HG02840 (cell line): ENCODE measurements around the gene EPS15.
"Not testable (repeated sequence)": the region's sequence is repeated elsewhere in the genome, so short reads cannot be mapped to it uniquely, and the experiment has no call there.

Experiments
- ATAC-seq: cut with Tn5 transposase; IDR thresholded peaks from one replicate; pipeline ENCODE4 v1.9.1; 2021; ENCODE audit warnings: mild to moderate bottlenecking, moderate library complexity, moderate number of reproducible peaks; ENCODE audit not compliant: unreplicated experiment, low FRiP score

Gene EPS15

DNA sequence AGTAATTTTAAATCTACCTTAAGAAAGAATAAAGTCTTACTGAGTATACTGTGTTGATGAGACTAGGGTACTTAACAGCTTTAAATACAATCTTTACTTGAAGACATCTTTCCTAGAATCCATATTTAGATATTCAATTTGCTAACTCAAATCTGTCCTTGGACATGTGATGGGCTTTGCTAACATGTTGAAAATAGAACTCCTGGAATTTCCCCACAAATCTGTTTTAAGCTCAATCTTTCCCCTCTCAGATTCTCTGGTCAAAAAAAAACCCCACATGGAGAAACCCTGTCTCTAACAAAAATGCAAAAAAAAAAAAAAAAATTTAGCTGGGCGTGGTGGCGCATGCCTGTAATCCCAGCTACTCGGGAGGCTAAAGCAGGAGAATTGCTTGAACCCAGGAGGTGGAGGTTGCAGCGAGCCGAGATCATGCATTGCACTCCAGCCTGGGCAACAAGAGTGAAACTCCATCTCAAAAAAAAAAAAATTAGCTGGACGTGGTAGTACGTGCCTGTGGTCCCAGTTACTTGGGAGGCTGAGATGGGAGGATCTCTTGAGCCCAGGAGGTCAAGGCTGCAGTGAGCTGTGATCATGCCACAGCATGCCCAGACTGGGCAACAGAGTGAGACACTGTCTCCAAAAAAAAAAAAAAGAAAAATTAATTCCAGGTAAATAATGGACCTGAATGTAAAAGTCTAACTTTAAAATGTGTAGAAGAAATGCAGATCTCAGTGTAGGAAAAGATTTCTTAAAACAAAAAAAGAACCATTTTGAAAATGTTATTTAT lies 109.1 kb downstream of the EPS15 start:
- ATAC-seq, result not testable (repeated sequence)

DNA sequence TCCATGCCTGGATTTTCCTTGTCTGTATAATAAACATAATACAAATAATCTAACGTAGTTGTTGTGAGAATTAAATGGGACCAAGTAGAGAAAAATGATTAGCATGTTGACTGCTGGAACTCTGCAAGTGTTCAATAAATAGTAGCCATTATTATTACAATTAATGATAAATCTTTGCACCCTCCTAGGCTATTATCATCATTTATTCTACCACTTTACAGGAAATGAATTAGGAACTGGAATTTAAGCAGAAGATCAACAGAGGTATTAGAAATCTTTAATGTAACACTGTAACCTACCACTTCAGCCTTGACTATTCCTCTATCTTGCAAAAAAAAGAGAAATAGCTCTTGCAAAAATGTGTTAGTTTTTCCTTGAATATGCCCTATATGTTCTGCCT lies 126.8 kb downstream of the EPS15 start:
- ATAC-seq, result no peak

DNA sequence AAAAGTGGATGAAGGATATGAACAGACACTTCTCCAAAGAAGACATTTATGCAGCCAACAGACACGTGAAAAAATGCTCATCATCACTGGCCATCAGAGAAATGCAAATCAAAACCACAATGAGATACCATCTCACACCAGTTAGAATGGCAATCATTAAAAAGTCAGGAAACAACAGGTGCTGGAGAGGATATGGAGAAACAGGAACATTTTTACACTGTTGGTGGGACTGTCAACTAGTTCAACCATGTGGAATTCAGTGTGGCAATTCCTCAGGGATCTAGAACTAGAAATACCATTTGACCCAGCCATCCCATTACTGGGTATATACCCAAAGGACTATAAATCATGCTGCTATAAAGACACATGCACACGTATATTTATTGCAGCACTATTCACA lies 128.4 kb downstream of the EPS15 start:
- not testable (repeated sequence) for ATAC-seq

DNA sequence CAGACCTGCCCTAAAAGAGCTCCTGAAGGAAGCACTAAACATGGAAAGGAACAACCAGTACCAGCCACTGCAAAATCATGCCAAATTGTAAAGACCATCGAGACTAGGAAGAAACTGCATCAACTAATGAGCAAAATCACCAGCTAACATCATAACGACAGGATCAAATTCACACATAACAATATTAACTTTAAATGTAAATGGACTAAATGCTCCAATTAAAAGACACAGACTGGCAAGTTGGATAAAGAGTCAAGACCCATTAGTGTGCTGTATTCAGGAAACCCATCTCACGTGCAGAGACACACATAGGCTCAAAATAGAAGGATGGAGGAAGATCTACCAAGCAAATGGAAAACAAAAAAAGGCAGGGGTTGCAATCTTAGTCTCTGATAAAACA lies 131.8 kb downstream of the EPS15 start:
- ATAC-seq, result not testable (repeated sequence)

DNA sequence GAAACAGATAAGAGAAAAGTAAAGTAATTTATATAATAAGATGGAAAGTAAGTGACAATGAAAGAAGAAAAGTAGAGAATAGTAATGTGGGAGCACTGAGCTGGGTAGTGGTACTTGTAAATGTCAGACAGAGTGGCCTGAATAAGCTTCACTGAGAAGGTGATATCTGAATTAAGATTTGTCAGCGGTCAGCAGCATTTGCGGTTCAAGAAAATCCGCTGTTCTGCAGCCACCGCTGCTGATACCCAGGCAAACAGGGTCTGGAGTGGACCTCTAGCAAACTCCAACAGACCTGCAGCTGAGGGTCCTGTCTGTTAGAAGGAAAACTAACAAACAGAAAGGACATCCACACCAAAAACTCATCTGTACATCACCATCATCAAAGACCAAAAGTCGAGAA lies 132.8 kb downstream of the EPS15 start:
- ATAC-seq, result not testable (repeated sequence)

DNA sequence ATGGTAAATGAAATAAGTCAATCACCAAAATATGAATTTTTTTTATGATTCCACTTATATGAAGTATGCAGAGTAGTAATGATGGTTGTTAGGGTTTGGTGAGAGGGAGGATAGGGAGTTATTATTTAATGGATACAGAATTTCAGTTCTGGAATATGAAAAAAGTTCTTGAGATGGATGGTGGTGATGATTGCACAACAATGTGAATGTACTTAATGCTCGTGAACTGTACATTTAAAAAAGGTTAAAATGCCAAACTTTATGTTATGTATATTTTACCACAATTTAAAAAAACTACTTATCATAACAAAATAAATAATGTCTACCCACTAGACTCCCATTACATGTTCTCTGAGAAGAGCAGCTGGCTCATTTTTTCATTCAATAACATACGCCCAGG lies 133.3 kb downstream of the EPS15 start:
- no peak for ATAC-seq

DNA sequence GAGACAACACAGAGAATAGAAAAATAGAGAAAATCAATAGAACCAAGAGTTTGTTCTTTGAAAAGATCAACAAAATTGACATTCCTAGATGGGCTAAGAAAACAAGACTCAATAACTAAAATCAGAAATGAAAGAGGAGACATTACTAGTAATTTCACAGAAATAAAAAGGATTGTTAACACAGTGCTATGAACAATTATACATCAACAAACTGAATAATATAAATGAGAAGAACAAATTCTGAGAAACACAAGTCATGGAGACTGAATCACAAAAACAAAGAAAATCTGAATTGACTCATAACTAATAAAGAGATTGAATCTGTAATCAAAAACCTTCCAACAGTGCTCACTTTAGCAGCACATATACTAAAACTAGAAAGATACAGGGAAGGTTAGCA lies 137.1 kb downstream of the EPS15 start:
- ATAC-seq, result no peak

DNA sequence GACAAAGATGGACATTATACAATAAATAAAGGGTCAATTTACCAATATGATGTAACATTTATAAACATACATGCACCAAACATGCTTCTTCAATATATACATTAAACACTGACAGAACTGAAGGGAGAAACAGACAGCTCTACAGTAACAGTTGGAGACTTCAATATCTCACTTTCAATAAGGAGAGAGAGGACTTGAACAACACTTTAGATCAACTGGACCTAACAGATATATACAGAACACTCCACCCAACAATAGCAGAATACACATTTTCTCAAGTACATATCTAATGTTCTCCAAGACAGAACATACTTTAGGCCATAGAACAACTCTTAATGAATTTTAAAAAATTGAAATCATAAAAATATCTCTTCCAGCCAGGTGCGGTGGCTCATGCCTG lies 138.1 kb downstream of the EPS15 start:
- no peak for ATAC-seq

DNA sequence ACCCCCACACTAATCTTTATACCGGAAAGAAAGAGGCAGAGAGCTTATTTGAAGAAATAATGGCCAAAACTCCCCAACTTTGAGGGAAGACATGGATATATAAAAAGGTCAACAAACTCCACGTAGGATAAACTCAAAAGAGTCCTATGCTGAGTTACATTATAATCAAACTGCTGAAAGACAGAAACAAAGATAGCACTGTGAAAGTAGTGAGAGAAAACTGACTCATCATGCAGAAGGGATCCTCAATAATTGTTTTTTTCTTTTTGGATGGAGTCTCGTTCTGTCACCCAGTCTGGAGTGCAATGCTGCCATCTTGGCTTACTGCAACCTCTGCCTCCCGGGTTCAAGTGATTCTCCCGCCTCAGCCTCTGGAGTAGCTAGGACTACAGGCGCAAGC lies 140.2 kb downstream of the EPS15 start:
- no peak for ATAC-seq

DNA sequence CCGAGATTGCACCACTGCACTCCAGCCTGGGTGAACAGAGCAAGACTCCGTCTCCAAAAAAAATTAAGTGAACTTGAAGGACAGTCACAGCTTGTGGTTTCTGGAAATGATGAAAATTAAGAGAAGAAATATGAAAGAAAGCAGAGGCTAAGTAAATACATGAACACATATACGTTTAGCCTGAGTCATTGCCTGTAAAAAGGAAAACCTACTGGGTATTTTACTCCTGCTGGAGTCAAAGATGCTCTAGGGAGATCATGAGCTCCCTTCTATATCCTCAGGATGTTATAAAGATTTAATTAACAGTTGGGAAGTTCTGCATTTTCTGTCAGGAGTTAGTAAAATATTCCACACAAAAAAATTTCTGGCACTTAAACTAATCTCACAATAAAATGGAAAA lies 145.2 kb downstream of the EPS15 start:
- no peak for ATAC-seq

DNA sequence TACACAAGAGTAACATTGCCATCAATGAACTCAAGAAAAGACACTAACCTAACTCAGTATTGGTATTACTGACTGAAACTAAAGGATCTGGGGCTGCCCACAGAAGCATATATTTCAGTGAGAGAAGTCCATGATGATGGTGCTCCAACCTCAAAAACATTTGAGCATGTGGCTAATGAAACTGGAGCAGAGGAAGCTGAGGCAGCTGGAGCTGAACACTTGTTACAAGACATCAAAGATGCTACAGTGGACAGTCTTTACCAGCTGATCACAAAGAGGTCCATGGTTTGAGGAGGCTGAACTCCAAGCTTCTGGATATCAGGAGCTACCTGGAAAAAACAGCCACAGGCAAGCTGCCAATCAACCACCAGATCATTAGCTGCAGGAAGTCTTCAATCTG lies 146.5 kb downstream of the EPS15 start:
- ATAC-seq, result no peak

DNA sequence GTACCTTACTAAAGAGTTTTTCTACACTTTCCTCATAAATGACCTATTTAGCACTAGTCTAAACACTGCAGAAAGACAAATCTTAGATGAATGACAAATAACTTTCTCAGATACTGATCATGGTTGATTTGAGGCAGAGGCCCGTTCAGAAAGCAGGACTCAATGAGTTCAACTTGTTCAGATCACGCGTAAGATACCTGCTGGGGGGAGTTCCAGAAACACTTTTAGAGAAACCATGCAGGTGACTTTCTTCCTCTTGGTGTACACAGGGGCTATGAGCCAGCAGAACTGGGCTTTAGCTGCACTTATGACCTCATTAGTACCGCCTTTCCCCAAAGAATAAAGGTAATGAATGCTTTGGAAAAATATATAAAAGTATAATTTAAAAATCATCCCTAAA lies 149.9 kb downstream of the EPS15 start:
- ATAC-seq, result no peak

DNA sequence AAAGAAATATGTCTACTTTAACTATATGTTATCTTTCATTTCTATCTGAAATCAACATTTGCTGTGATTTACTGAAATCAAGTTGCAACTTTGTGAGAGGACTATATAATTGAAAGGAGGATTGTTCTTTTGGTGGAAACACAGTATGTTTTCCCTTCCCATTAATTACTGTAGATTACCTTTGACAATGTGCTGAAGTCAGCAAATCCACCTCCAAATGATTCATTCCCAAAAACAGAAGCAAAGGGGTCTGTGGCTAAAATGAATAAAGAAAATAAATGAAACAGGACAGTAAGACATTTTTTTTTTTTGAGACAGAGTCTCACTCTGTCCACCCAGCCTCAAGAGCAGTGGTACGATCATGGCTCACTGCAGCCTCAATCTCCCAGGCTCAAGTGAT lies 153.3 kb downstream of the EPS15 start:
- no peak for ATAC-seq

DNA sequence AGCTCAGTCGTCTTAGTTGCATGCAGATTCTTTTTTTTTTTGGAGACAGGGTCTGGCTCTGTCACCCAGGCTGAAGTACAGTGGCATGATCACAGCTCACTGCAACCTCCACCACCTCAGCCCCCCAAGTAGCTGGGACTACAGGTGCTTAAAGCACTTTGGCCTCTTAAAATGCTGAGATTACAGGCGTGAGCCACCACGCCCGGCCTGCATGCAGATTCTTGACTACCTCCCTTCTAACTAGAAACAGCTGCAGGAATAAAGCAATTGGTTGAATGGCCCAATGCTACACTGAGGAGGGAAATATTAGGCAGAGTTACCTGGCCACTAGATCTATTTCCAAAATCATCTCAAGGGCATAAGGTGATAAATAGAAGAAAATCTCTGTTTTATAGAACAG lies 159.2 kb downstream of the EPS15 start:
- no peak for ATAC-seq

DNA sequence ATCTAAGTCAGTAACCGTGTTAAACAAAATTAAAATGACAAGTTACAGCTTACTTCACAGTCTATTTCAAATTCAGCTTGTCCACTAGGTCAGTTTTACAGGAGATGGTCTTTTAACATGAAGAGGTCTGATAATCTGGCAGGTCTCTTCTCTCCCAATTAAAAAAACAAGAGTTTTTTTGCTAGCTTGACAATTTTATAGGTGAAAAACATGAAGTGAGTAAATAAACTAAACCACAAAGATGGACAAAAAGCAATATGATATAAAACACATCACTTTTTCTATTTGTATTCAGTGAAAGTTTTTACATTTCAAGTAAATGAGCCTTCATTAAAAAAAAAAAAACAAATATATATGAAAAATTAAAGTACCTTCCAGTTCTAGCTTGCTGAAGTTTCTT lies 163.7 kb downstream of the EPS15 start:
- no peak for ATAC-seq

DNA sequence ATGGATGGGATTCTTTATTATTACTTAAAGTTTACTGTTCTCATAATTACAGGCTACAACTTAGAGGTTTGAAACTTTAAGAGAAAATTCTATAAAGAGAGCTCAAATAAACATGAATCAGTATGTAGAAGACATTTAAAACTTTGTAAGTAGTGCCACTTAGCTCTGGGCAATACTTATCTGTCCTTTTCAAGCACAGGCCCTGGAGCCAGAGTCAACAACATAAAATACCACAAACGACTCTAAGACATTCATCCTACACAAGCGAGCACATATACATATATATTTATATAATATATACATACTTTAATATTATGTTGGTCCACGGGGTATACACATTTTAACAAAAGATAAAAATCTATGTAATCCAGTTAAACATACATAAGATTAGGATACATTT lies 164.7 kb downstream of the EPS15 start:
- no peak for ATAC-seq

DNA sequence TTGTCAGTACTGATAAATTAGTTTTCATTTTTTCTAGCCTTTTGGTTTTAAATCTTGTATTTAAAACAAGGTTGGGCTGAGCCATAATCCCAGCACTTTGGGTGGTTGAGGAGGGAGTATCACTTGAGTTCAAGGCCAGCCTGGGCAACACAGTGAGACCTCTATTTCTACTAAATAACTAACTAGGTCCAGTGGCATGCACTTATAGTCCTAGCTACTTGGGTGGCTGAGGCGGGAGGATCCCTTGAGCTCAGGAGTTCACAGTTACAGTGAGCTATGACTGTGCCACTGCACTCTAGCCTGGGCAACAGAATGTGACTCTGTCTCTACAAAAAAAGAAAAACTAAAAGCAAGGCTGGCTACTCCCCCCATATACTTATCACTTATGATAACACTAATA lies 167.2 kb downstream of the EPS15 start:
- no peak for ATAC-seq

DNA sequence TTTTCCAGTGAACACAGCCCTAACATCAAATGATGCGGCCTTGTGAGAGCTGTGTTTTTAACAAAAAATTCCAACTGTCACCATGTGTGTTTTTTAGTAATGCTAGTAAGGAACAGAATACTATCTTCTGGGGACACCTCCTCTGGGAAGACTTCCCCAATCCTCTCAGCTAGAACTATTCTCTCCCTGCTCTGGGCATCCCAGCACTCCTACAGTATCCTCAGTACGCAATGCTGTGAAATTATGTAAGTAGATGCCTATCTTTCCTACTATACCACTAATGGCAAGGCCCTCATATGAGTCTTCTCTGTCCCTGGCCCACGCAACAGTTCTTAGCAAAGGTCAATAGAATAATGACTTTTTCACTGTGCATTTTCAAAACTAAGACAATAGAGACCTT lies 169.2 kb downstream of the EPS15 start:
- ATAC-seq, result no peak

DNA sequence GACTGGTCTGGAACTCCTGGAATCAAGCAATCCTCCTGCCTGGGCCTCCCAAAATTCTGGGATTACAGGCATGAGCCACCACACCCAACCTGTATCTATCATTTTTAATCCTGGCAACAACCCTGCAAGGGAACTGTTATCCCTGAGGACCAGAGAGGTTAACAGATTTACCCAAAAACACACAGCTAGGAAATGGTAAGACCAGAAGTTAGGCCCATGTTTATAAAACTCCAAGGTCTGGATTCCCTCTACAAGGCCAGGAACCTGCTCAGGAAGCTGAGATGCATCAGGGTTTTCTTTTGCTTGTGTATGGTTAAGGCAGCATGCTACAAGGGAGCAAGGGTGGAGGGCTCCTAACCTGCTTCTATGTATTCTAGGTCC lies 170.9 kb downstream of the EPS15 start:
- ATAC-seq, result no peak

DNA sequence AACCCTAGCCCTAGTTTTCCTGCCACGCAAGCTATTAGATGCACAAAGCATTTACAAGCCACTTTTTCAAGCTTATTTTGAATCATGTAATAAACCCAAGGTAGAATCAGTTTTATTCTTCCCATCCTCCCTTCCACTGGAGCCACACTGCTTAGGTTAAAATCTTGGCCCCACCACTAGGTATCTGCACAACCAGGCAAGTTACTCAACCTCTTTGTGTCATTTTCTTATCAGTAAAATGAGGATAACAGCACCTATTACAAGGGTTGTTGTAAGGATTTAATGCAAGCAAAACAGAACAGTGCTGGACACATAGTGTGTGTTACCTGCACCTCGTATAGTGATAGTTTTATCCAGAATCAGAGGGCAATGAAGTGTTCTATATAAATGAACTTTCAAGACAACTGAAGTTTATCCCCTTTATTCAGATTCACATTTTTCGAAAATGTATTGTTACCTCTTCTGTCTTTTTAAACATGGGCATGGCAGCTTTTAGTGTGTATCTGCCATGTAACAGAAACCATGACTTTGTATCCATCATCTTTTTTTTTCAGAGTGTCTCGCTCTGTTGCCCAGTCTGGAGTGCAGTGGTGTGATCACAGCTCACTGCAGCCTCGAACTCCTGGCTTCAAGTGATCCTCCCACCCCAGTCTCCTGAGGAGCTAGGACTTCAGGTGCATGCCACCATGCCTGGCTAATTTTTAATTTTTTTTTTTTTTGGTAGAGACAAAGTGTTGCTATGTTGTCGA lies 171.5 kb downstream of the EPS15 start:
- no peak for ATAC-seq

DNA sequence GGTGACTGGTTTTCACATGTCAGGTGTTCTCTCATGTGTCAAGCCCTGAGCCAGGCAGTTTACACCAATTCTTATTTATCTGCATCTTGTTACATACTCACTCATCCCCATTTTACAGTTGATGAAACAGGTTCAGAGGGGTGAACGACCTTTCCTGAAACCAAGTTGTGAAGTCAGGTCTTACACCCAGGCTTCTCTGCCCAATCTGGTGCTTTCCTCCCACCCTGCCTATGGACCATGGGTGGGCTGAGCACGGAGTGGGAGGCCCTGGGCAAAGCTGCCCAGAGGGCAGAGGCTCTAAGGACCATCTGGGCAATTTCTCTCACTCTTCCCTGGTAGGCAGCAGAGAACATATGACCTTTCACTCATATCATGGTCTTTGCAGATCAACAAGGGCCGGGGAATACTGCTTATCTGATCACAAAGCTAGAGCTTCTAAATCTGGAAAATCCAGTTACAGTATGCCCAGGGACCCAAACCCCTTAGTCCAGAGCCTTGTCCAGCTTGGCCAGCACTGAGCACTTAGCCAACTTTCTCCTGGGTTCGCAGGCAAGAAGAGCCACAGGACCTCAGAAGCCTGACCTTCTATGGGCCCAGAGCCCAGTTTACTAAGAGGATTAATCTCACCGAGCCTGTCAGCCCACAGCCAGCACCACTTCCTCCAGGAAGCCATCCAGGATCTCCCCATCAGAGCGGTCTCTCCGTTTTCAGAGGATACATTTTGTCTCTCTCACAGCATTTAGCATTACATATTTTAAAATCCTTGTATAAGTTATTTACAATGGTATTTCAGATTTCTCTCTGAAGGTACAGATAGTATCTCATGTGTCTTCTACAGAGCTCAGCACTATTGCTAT lies 172.8 kb downstream of the EPS15 start:
- ATAC-seq, result no peak
